Upper lobe of left lung (tissue), 6 donors: Measurements from ENCODE around the gene ZCCHC24. TPM values are rescaled to one million over a fixed set of nuclear protein-coding genes. Genes with fewer than 3 reads are reported as not detected.

Experiments used
- ATAC-seq, 2 donors: fragments of 200-7000 bp; cut with Tn5 transposase; one replicate each; pipeline ENCODE4 v1.9.1; 2022; ENCODE audit warnings: mild to moderate bottlenecking in 2 of 2, moderate library complexity in 2 of 2; ENCODE audit not compliant: low FRiP score in 2 of 2
- DNase-seq, 2 donors: peaks; one replicate each; pipeline ENCODE4 v3.0.0-alpha.2; 2019 to 2020
- H3K27ac ChIP-seq, 4 donors: fragments of 200-600 bp; sonication (generic); one replicate each; pipeline ENCODE4 v1.5.1; 2016 to 2019
- H3K27me3 ChIP-seq, 4 donors: fragments of 200-600 bp; sonication (generic); one replicate each; pipeline ENCODE4 v1.5.1; 2017 to 2019
- H3K36me3 ChIP-seq, 4 donors: fragments of 200-600 bp; sonication (generic); one replicate each; pipeline ENCODE4 v1.5.1; 2016 to 2019
- H3K4me1 ChIP-seq, 4 donors: fragments of 200-600 bp; sonication (generic); one replicate each; pipeline ENCODE4 v1.5.1; 2018 to 2019
- H3K4me3 ChIP-seq, 4 donors: fragments of 200-600 bp; sonication (generic); one replicate each; pipeline ENCODE4 v1.5.1; 2017 to 2019; ENCODE audit warnings: mild to moderate bottlenecking in 2 of 4, moderate library complexity in 1 of 4
- H3K9me3 ChIP-seq, 4 donors: fragments of 200-600 bp; sonication (generic); one replicate each; pipeline ENCODE4 v1.5.1; 2018 to 2019
- EP300 ChIP-seq, 4 donors: sonication (generic); formaldehyde crosslinking; IDR thresholded peaks; one replicate each; pipeline ENCODE4 v1.5.1; 2017; ENCODE audit warnings: antibody characterized with exemption in 4 of 4, control low read depth in 2 of 4
- POLR2A ChIP-seq, 4 donors: fragments of 450-650 bp; IDR thresholded peaks; one replicate each; pipeline ENCODE4 v1.5.1; 2016 to 2017; ENCODE audit warnings: antibody characterized with exemption in 4 of 4, mild to moderate bottlenecking in 2 of 4
- POLR2AphosphoS5 ChIP-seq, 2 donors: sonication (generic); formaldehyde crosslinking; IDR thresholded peaks; one replicate each; pipeline ENCODE4 v1.5.1; 2017; ENCODE audit warnings: antibody characterized with exemption in 2 of 2
- WGBS, 2 donors: methylation state at CpG; one replicate each; pipeline ENCODE4 v1.1.5; 2017 to 2018; 5-methylcytosine and 5-hydroxymethylcytosine counted together
- total RNA-seq, 6 donors: library from RNA; depleted of rRNA in 4 of 6; stranded (reverse); fragments of >200 nt in 4 of 6; gene quantifications; one replicate each; pipeline versions ENCODE4 v1.1.0 to v1.2.1, GENCODE V29; 2016 to 2021
- TF ChIP-seq, protein P1 (sequence below), 6 experiments: fragments of 450-650 bp in 4 of 6; fragments of 200-600 bp in 2 of 6; sonication (generic) in 2 of 6; IDR thresholded peaks; one replicate each; pipeline ENCODE4 v1.5.1; 2016 to 2019; ENCODE audit warnings: antibody characterized with exemption in 6 of 6
- donor health status: DM: no; HTN: no; CAD: no; lungs with moderate emphysema.
- donor health status: DM: no; HTN: yes; CAD: no; lungs with severe emphysema.

The ZCCHC24 gene
- total RNA-seq, 6 donors from 2014 or later = 12.6 to 45.7 (median 21.0) TPM

DNA sequence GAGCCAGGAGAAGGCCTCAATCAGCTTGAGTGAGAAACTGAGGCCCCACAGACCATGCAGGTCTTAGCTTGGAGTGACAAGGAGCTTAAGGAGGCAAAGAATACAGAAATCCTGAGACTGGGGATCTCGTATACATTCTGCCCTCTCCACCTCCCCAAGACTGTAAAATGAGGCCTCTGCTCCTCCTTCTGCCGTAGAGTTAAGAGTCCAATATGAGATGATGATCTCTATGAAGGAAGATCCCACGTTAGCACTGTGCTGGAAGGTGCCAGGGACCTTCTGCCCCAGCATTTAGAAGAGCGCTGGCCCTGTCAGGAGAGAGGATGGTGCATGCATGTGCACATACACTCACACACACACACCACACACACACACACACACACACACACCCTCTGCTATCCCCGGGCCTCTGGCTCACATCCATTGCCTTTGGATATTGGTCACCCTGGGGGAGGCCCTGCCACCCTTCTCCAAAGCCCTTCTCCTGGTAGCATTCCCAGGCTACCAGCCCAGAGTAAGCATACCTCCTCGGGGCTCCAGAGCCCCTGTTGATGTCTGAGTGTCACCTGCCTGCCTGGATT, 15.0 kb downstream of the ZCCHC24 start:
- DNase-seq = no peak
- Histone ChIP-seq H3K4me1 (peaks cover 10 to 11% (median 11%) of the 10 kb centered on the region in 4 donors), H3K9me3 (no peaks in the 10 kb centered on the region), H3K27ac (peak overlapping the region in 2 of 4 donors; percentile 17 to 21), H3K36me3 (peaks cover 0 to 39% (median 15%) of the 10 kb centered on the region in 4 donors), H3K27me3 (no peaks in the 10 kb centered on the region), H3K4me3 (no peak overlapping the region)
- TF ChIP-seq POLR2A (IDR thresholded peaks at IDR 0.05) (no peak), POLR2AphosphoS5 (IDR thresholded peaks at IDR 0.05) (no peak), EP300 (IDR thresholded peaks at IDR 0.05) (no peak)
- TF ChIP-seq, protein P1, sequence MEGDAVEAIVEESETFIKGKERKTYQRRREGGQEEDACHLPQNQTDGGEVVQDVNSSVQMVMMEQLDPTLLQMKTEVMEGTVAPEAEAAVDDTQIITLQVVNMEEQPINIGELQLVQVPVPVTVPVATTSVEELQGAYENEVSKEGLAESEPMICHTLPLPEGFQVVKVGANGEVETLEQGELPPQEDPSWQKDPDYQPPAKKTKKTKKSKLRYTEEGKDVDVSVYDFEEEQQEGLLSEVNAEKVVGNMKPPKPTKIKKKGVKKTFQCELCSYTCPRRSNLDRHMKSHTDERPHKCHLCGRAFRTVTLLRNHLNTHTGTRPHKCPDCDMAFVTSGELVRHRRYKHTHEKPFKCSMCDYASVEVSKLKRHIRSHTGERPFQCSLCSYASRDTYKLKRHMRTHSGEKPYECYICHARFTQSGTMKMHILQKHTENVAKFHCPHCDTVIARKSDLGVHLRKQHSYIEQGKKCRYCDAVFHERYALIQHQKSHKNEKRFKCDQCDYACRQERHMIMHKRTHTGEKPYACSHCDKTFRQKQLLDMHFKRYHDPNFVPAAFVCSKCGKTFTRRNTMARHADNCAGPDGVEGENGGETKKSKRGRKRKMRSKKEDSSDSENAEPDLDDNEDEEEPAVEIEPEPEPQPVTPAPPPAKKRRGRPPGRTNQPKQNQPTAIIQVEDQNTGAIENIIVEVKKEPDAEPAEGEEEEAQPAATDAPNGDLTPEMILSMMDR (IDR thresholded peaks at IDR 0.05) = no peak
- ATAC-seq = no peak
- 60 to 69% methylated on average over 6 of the region's 6 CpGs for WGBS, 2 donors

DNA sequence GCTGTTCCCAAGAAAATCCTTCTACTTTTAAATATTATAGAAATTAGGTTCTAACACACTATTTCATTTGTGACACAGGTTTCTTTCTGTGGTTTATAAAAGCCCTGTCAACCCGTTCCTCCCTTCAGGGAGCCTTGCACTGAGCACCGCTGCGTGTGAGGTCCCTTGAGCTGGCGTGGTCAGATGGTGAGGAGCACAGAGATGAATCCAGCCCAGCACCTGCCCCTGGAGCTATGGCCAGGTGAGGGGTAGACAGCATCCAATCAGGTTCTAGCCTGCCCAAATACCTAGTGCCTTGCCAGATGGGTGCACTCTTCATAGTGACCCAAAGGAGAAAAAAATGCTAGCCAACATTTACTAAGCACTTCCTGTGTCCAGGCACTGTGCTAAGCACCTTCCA, 15.7 kb downstream of the ZCCHC24 start:
- Histone ChIP-seq H3K36me3 (peaks cover 0 to 39% (median 15%) of the 10 kb centered on the region in 4 donors), H3K4me3 (no peak overlapping the region), H3K4me1 (peaks cover 8 to 11% (median 9%) of the 10 kb centered on the region in 4 donors), H3K27ac (peak overlapping the region in 1 of 4 donors; percentile 17), H3K27me3 (no peaks in the 10 kb centered on the region), H3K9me3 (no peaks in the 10 kb centered on the region)
- WGBS, 2 donors = 93 to 98% methylated on average over 4 of the region's 4 CpGs
- no peak for ATAC-seq
- TF ChIP-seq, protein P1 (IDR thresholded peaks at IDR 0.05) = no peak
- no peak for TF ChIP-seq POLR2A (IDR thresholded peaks at IDR 0.05)
- TF ChIP-seq POLR2AphosphoS5 (IDR thresholded peaks at IDR 0.05) = no peak
- TF ChIP-seq EP300 (IDR thresholded peaks at IDR 0.05) = no peak
- DNase-seq = no peak

DNA sequence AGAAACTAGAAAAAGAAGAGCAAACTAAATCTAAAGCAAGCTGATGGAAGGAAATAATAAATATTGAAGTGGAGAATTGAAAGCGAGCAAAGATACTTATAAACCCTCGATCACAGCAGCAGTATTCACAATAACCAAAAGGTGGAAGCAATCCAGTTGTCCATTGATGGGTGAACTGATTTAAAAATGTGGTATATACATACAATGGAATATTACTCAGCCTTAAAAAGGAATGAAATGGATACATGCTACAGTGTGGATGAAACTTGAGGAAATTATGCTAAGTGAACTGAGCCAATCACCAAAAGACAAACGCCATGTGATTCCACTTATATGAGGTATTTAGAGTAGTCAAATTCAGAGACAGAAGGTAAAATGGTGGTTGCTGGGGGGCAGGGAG, 17.5 kb downstream of the ZCCHC24 start:
- ATAC-seq (no peak), DNase-seq (no peak)
- H3K27me3 ChIP-seq = no peaks in the 10 kb centered on the region
- peaks cover 0 to 39% (median 15%) of the 10 kb centered on the region in 4 donors for H3K36me3 ChIP-seq
- no peak overlapping the region for H3K27ac ChIP-seq
- peaks cover 6 to 18% (median 14%) of the 10 kb centered on the region in 4 donors for H3K4me1 ChIP-seq
- no peak for TF ChIP-seq POLR2A (IDR thresholded peaks at IDR 0.05)
- no peak for TF ChIP-seq EP300 (IDR thresholded peaks at IDR 0.05)
- no peaks in the 10 kb centered on the region for H3K9me3 ChIP-seq
- H3K4me3 ChIP-seq = no peak overlapping the region
- WGBS, 2 donors = 94 to 95% methylated on average over 3 of the region's 3 CpGs

DNA sequence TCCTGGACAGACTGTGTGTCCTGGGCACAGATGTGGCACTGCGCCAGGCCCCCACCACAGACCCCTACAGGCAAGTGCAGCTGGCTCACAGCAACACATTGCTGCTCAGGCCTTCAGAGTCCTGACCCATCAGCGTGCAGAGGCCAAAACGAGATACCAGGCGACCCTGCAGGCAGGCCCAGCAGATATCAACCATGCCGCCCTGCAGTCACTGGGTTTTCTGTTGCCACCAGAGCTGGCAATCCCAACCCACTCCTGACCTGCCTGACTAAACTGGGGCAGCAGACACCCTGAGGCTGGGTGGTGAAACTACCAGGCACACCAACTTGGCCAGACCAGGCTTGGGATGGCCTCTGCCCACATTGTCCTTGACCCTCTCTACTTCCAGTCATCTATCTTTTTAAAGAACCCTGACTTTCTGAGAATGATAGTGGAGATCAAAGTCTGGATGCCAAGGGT, 20.3 kb downstream of the ZCCHC24 start:
- peaks cover 0 to 16% (median 5%) of the 10 kb centered on the region in 4 donors for H3K36me3 ChIP-seq
- DNase-seq (no peak), ATAC-seq (no peak)
- no peak overlapping the region for H3K4me3 ChIP-seq
- no peaks in the 10 kb centered on the region for H3K27me3 ChIP-seq
- 71% methylated on average over 4 of the region's 5 CpGs; no CpG with 5 or more reads in 1 of the 2 donors for WGBS, 2 donors
- peak overlapping the region in 3 of 4 donors; percentile 45 to 74 (median 45) for H3K27ac ChIP-seq
- peaks cover 22 to 33% (median 30%) of the 10 kb centered on the region in 4 donors for H3K4me1 ChIP-seq
- no peaks in the 10 kb centered on the region for H3K9me3 ChIP-seq
- TF ChIP-seq EP300 (IDR thresholded peaks at IDR 0.05) (no peak), POLR2AphosphoS5 (IDR thresholded peaks at IDR 0.05) (no peak), POLR2A (IDR thresholded peaks at IDR 0.05) (no peak)
- TF ChIP-seq, protein P1 (IDR thresholded peaks at IDR 0.05) = no peak

DNA sequence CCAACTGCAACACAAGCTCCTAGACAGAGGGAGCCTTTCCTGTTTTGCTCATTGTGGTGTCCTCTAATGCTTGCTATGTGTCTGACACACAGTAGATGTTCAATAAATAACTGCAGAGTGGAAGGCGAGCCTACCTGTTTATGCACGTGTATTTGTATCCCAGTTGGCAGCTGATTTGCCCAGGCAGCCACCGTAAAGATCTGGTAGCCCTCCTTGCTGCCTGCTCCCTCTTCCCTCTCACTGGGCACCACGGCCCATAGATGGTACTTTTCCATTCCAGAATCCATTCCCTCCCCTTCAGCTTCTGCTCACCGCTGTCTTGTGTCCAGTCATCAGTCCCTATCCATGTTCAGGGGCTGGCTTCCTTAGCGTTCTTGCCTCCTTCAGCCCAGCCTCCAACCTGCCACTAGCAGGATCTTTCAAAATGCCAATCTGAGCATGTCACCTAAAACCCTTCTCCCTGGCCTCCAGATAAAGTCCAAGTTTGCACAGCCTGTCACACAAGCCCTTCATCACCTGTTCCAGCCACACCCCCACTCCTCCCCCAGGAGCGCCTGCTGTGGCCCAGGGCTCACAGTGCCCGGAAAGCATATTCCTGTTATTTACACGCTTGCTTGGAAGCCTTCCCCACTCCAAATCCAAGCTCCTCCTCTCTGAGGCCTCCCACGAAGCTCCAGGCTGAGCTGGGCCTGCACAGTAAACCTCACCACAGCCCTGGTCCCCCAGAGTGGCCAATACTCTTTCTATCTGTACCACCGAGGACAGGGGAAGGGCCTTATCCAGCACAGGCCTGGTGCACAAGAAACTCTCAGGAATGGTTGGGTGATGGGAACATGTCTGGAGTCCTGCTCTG, 21.0 kb downstream of the ZCCHC24 start:
- H3K27me3 ChIP-seq = no peaks in the 10 kb centered on the region
- no peak overlapping the region for H3K4me3 ChIP-seq
- peak overlapping the region in 3 of 4 donors; percentile 45 to 74 (median 45) for H3K27ac ChIP-seq
- DNase-seq (peak in 1 of 2 donors; percentile 87), ATAC-seq (peak; percentile 24 to 86)
- H3K36me3 ChIP-seq = peaks cover 0 to 11% (median 2%) of the 10 kb centered on the region in 4 donors
- H3K9me3 ChIP-seq = no peaks in the 10 kb centered on the region
- peak in 1 of 2 donors; percentile 16 for TF ChIP-seq POLR2AphosphoS5 (IDR thresholded peaks at IDR 0.05)
- no peak for TF ChIP-seq POLR2A (IDR thresholded peaks at IDR 0.05)
- TF ChIP-seq EP300 (IDR thresholded peaks at IDR 0.05) = peak in 2 of 4 donors; percentile 56 to 57
- H3K4me1 ChIP-seq = peaks cover 28 to 39% (median 37%) of the 10 kb centered on the region in 4 donors
- 60 to 62% methylated on average over 11 of the region's 11 CpGs for WGBS, 2 donors
